Smooth muscle cell (in vitro differentiated cells): Measurements from ENCODE around the gene TTC17. TPM values are rescaled to one million over a fixed set of nuclear protein-coding genes. Genes with fewer than 3 reads are reported as not detected.
A peak's percentile ranks its signal among the peaks of the same experiment; 100 is the strongest.

Source experiments
- DNase-seq: peaks from one replicate; lab custom pipeline; 2025; ENCODE audit not compliant: unreplicated experiment; lab: John Stamatoyannopoulos, UW
- H2AFZ ChIP-seq: fragments of 200-600 bp; sonication (generic); 2 replicates; pipeline ENCODE4 v1.6.0; 2016; ENCODE audit warnings: antibody characterized with exemption, low read depth, mild to moderate bottlenecking
- H3F3A ChIP-seq: fragments of 200-600 bp; sonication (generic); 2 replicates; pipeline ENCODE4 v1.6.0; 2017; ENCODE audit warnings: antibody characterized with exemption, low read depth
- H3K27ac ChIP-seq: fragments of 200-600 bp; sonication (generic); 2 replicates; pipeline ENCODE4 v1.5.1; 2016; ENCODE audit warnings: low read depth, mild to moderate bottlenecking
- H3K27me3 ChIP-seq: fragments of 200-600 bp; sonication (generic); 2 replicates; pipeline ENCODE4 v1.6.1; 2016; ENCODE audit warnings: low read depth, mild to moderate bottlenecking
- H3K36me3 ChIP-seq: fragments of 200-600 bp; sonication (generic); 2 replicates; pipeline ENCODE4 v1.5.1; 2016; ENCODE audit warnings: low read depth
- H3K4me1 ChIP-seq: fragments of 200-600 bp; sonication (generic); 2 replicates; pipeline ENCODE4 v1.5.1; 2016; ENCODE audit warnings: low read depth
- H3K4me2 ChIP-seq: fragments of 200-600 bp; sonication (generic); 2 replicates; pipeline ENCODE4 v1.6.0; 2016; ENCODE audit warnings: mild to moderate bottlenecking
- H3K4me3 ChIP-seq: fragments of 200-600 bp; sonication (generic); 2 replicates; pipeline ENCODE4 v1.5.1; 2016; ENCODE audit warnings: mild to moderate bottlenecking
- H3K79me2 ChIP-seq: fragments of 200-600 bp; sonication (generic); 2 replicates; pipeline ENCODE4 v1.6.0; 2016; ENCODE audit warnings: low read depth, mild to moderate bottlenecking
- H3K9ac ChIP-seq: fragments of 200-600 bp; sonication (generic); 2 replicates; pipeline ENCODE4 v1.6.0; 2016; ENCODE audit warnings: low read depth
- H3K9me3 ChIP-seq: fragments of 200-600 bp; sonication (generic); replicated peaks from 2 replicates; pipeline ENCODE4 v1.5.1; 2016; ENCODE audit warnings: low read depth
- H4K20me1 ChIP-seq: fragments of 200-600 bp; sonication (generic); 2 replicates; pipeline ENCODE4 v1.6.0; 2016; ENCODE audit warnings: low read depth
- CTCF ChIP-seq: fragments of 200-600 bp; sonication (generic); IDR thresholded peaks from 2 replicates; pipeline ENCODE4 v1.5.1; 2017; ENCODE audit warnings: borderline replicate concordance, mild to moderate bottlenecking, antibody characterized with exemption; ENCODE audit not compliant: insufficient read depth, poor library complexity, severe bottlenecking
- WGBS: methylation state at CpG from one replicate; pipeline ENCODE4 v1.1.7; 2016; ENCODE audit warnings: low lambda C conversion rate; 5-methylcytosine and 5-hydroxymethylcytosine counted together
- polyA plus RNA-seq: library from polyadenylated mRNA; unstranded; fragments of >200 nt; fragmentation: Nextera tagmentation; extraction: Ambion mirVana; gene quantifications from 2 replicates; pipeline ENCODE4 v1.2.1, GENCODE V29; 2016
- total RNA-seq: library from RNA; depleted of rRNA; stranded (reverse); fragments of >200 nt; gene quantifications from 2 replicates; pipeline ENCODE4 v1.2.3, GENCODE V29; 2014

Gene TTC17
- total RNA-seq, result 73.1 and 113 TPM in 2 replicates
- polyA plus RNA-seq, result 35.9 and 43.5 TPM in 2 replicates

- peak; percentile 83 for DNase-seq
- Histone ChIP-seq H3K36me3 (no peaks in the 10 kb centered on the region), H3K4me1 (peaks cover 13% of the 10 kb centered on the region), H3K9me3 (no peaks in the 10 kb centered on the region), H3F3A (no peaks in the 10 kb centered on the region), H3K9ac (peak within 1 kb of the TSS; percentile 96), H3K27ac (peak within 1 kb of the TSS; percentile 88), H3K27me3 (no peaks in the 10 kb centered on the region), H3K79me2 (peaks cover 50% of the 10 kb centered on the region), H2AFZ (peak within 1 kb of the TSS; percentile 91), H3K4me2 (peak within 1 kb of the TSS; percentile 91), H4K20me1 (peaks cover 41% of the 10 kb centered on the region), H3K4me3 (peak within 1 kb of the TSS; percentile 93)
- 1% methylated on average over 37 of the region's 58 CpGs for WGBS
- no peak for TF ChIP-seq CTCF
Measured at GRCh38 chr11:43358801-43359421, at the start of gene TTC17. Gene TTC17 (plus strand): TSS chr11:43358920. CDS start chr11:43358955, 35 bp downstream.

- H3K79me2 ChIP-seq, result peaks cover 55% of the 10 kb centered on the region
- H3K9ac ChIP-seq, result peak within 1 kb of the TSS; percentile 86
- peak within 1 kb of the TSS; percentile 92 for H2AFZ ChIP-seq
- peaks cover 3% of the 10 kb centered on the region for H3F3A ChIP-seq
- TF ChIP-seq CTCF, result peak; percentile 64
- peaks cover 15% of the 10 kb centered on the region for H3K4me1 ChIP-seq
- no peaks in the 10 kb centered on the region for H3K9me3 ChIP-seq
- DNase-seq, result peak; percentile 59
- no peaks in the 10 kb centered on the region for H3K27me3 ChIP-seq
- no peaks in the 10 kb centered on the region for H3K36me3 ChIP-seq
- peak within 1 kb of the TSS; percentile 92 for H3K4me3 ChIP-seq
- peak within 1 kb of the TSS; percentile 92 for H3K4me2 ChIP-seq
- under 1% methylated on average over 59 of the region's 60 CpGs for WGBS
- peak within 1 kb of the TSS; percentile 81 for H3K27ac ChIP-seq
- H4K20me1 ChIP-seq, result peaks cover 47% of the 10 kb centered on the region
Measured at GRCh38 chr11:43311791-43312607, 46.7 kb upstream of the TTC17 start, which contains the start of gene API5. Gene API5 (plus strand): TSS chr11:43311996. CDS start chr11:43312128, 132 bp downstream.

- H3K79me2 ChIP-seq, result peaks cover 82% of the 10 kb centered on the region
- H3K27ac ChIP-seq, result peak overlapping the region; percentile 17
- H3K4me3 ChIP-seq, result no peak overlapping the region
- H3K4me1 ChIP-seq, result peaks cover 16% of the 10 kb centered on the region
- 68% methylated on average over 2 of the region's 2 CpGs for WGBS
- peak overlapping the region; percentile 17 for H3K4me2 ChIP-seq
- H3K9ac ChIP-seq, result no peak overlapping the region
- H3K9me3 ChIP-seq, result no peaks in the 10 kb centered on the region
- no peak overlapping the region for H2AFZ ChIP-seq
- H4K20me1 ChIP-seq, result peaks cover 85% of the 10 kb centered on the region
- DNase-seq, result no peak
- H3K36me3 ChIP-seq, result peaks cover 3% of the 10 kb centered on the region
- H3F3A ChIP-seq, result peaks cover 7% of the 10 kb centered on the region
- no peaks in the 10 kb centered on the region for H3K27me3 ChIP-seq
- TF ChIP-seq CTCF, result no peak
Measured at GRCh38 chr11:43315966-43316365, 42.8 kb upstream of the TTC17 start.
